Suprapubic skin (tissue), 4 donors: ENCODE results near the gene KCND3.

ENCODE experiments used
- CTCF ChIP-seq, 2 donors: fragments of 200-600 bp in 1 of 2; fragments of 450-650 bp in 1 of 2; sonication (generic) in 1 of 2; IDR thresholded peaks; one replicate each; pipeline ENCODE4 v1.5.1; 2016 to 2019; ENCODE audit warnings: antibody characterized with exemption in 2 of 2, mild to moderate bottlenecking in 1 of 2, moderate library complexity in 1 of 2
- POLR2A ChIP-seq, 2 donors: fragments of 450-650 bp; IDR thresholded peaks; one replicate each; pipeline ENCODE4 v1.6.1; 2017; ENCODE audit warnings: antibody characterized with exemption in 2 of 2, mild to moderate bottlenecking in 2 of 2, moderate library complexity in 2 of 2
- POLR2AphosphoS5 ChIP-seq, 3 donors: sonication (generic); formaldehyde crosslinking; IDR thresholded peaks; one replicate each; pipeline ENCODE4 v1.6.1; 2017; ENCODE audit warnings: antibody characterized with exemption in 3 of 3

GRCh38 chr1:111911061-111911460, 78.4 kb downstream of the KCND3 start:
- TF ChIP-seq CTCF (IDR thresholded peaks at IDR 0.05) (no peak), POLR2A (IDR thresholded peaks at IDR 0.05) (no peak), POLR2AphosphoS5 (IDR thresholded peaks at IDR 0.05) (no peak)
